GM23338 (cell line): Measurements from ENCODE around the gene RNF167. TPM values are rescaled to one million over a fixed set of nuclear protein-coding genes. Genes with fewer than 3 reads are reported as not detected.

Source experiments
- CTCF ChIP-seq, 2 experiments: fragments of 200-600 bp in 1 of 2; sonication (generic) in 1 of 2; conservative IDR thresholded peaks; 2 replicates each; pipeline versions ENCODE4 v1.5.1 to v1.6.1; 2016 to 2017; ENCODE audit warnings: antibody characterized with exemption in 2 of 2, low read depth in 2 of 2, mild to moderate bottlenecking in 2 of 2, moderate library complexity in 1 of 2
- ETS1 ChIP-seq: IDR thresholded peaks from 2 replicates; pipeline ENCODE4 v1.6.1; 2016; ENCODE audit warnings: antibody characterized with exemption
- EZH2phosphoT487 ChIP-seq: fragments of 200-600 bp; sonication (generic); IDR thresholded peaks from one replicate; pipeline ENCODE4 v1.8.1; 2018; ENCODE audit warnings: antibody characterized with exemption; ENCODE audit not compliant: unreplicated experiment
- POLR2AphosphoS5 ChIP-seq: IDR thresholded peaks from 2 replicates; pipeline ENCODE4 v1.6.1; 2016; ENCODE audit warnings: antibody characterized with exemption, low read depth
- REST ChIP-seq: IDR thresholded peaks from one replicate; pipeline ENCODE4 v1.6.1; 2018; ENCODE audit warnings: antibody characterized with exemption; ENCODE audit not compliant: unreplicated experiment
- STAT1 ChIP-seq: IDR thresholded peaks from one replicate; pipeline ENCODE4 v1.6.1; 2016; ENCODE audit warnings: antibody characterized with exemption; ENCODE audit not compliant: unreplicated experiment
- ZNF114 ChIP-seq: fragments of 250-450 bp; sonication (Bioruptor Pico); IDR thresholded peaks from 2 replicates; pipeline ENCODE4 v1.5.0; 2020; ENCODE audit warnings: mild to moderate bottlenecking, moderate library complexity
- polyA plus RNA-seq: library from polyadenylated mRNA; unstranded; fragments of >200 nt; fragmentation: Nextera tagmentation; extraction: Ambion mirVana; gene quantifications from 2 replicates; pipeline ENCODE4 v1.2.1, GENCODE V29; 2016
- total RNA-seq: library from RNA; depleted of rRNA; stranded (reverse); fragments of >200 nt; shearing (Covaris generic); gene quantifications from 2 replicates; pipeline ENCODE4 v1.2.3, GENCODE V29; 2014
- TF ChIP-seq, protein P1 (sequence below): fragments of 250-450 bp; sonication (Bioruptor Pico); IDR thresholded peaks from 2 replicates; pipeline ENCODE4 v1.5.0; 2020; ENCODE audit warnings: mild to moderate bottlenecking, moderate library complexity

RNF167 gene
- total and polyA plus RNA-seq, 2 experiments from 2014 or later: 61.2 to 84.4 TPM

DNA sequence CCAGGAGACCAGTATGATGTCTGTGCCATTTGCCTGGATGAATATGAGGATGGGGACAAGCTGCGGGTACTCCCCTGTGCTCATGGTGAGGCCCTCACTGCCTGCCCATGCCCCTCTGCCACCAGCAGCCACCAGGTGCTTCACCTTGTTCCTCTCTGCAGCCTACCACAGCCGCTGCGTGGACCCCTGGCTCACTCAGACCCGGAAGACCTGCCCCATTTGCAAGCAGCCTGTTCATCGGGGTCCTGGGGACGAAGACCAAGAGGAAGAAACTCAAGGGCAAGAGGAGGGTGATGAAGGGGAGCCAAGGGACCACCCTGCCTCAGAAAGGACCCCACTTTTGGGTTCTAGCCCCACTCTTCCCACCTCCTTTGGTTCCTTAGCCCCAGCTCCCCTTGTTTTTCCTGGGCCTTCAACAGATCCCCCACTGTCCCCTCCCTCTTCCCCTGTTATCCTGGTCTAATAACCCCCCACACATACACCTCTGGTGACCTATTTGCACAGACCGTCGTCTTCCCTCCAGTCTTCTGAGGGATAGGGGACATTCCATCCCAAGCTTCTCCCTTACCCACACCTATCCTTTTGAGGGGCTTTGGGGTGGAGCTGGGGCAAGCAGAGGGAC lies 4.6 kb downstream of the RNF167 start (continued):
- TF ChIP-seq, protein P1, sequence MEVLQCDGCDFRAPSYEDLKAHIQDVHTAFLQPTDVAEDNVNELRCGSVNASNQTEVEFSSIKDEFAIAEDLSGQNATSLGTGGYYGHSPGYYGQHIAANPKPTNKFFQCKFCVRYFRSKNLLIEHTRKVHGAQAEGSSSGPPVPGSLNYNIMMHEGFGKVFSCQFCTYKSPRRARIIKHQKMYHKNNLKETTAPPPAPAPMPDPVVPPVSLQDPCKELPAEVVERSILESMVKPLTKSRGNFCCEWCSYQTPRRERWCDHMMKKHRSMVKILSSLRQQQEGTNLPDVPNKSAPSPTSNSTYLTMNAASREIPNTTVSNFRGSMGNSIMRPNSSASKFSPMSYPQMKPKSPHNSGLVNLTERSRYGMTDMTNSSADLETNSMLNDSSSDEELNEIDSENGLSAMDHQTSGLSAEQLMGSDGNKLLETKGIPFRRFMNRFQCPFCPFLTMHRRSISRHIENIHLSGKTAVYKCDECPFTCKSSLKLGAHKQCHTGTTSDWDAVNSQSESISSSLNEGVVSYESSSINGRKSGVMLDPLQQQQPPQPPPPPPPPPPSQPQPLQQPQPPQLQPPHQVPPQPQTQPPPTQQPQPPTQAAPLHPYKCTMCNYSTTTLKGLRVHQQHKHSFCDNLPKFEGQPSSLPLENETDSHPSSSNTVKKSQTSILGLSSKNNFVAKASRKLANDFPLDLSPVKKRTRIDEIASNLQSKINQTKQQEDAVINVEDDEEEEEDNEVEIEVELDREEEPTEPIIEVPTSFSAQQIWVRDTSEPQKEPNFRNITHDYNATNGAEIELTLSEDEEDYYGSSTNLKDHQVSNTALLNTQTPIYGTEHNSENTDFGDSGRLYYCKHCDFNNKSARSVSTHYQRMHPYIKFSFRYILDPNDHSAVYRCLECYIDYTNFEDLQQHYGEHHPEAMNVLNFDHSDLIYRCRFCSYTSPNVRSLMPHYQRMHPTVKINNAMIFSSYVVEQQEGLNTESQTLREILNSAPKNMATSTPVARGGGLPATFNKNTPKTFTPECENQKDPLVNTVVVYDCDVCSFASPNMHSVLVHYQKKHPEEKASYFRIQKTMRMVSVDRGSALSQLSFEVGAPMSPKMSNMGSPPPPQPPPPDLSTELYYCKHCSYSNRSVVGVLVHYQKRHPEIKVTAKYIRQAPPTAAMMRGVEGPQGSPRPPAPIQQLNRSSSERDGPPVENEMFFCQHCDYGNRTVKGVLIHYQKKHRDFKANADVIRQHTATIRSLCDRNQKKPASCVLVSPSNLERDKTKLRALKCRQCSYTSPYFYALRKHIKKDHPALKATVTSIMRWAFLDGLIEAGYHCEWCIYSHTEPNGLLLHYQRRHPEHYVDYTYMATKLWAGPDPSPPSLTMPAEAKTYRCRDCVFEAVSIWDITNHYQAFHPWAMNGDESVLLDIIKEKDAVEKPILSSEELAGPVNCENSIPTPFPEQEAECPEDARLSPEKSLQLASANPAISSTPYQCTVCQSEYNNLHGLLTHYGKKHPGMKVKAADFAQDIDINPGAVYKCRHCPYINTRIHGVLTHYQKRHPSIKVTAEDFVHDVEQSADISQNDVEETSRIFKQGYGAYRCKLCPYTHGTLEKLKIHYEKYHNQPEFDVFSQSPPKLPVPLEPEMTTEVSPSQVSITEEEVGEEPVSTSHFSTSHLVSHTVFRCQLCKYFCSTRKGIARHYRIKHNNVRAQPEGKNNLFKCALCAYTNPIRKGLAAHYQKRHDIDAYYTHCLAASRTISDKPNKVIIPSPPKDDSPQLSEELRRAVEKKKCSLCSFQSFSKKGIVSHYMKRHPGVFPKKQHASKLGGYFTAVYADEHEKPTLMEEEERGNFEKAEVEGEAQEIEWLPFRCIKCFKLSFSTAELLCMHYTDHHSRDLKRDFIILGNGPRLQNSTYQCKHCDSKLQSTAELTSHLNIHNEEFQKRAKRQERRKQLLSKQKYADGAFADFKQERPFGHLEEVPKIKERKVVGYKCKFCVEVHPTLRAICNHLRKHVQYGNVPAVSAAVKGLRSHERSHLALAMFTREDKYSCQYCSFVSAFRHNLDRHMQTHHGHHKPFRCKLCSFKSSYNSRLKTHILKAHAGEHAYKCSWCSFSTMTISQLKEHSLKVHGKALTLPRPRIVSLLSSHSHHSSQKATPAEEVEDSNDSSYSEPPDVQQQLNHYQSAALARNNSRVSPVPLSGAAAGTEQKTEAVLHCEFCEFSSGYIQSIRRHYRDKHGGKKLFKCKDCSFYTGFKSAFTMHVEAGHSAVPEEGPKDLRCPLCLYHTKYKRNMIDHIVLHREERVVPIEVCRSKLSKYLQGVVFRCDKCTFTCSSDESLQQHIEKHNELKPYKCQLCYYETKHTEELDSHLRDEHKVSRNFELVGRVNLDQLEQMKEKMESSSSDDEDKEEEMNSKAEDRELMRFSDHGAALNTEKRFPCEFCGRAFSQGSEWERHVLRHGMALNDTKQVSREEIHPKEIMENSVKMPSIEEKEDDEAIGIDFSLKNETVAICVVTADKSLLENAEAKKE (CRISPR knock-in tag): no peak
- TF ChIP-seq ZNF114 (CRISPR knock-in tag): no peak
- no peak for TF ChIP-seq ETS1
- TF ChIP-seq STAT1: no peak
- TF ChIP-seq CTCF (conservative IDR thresholded peaks at IDR 0.05; ENCODE audit: low read depth in 2 of 2): no peak
- TF ChIP-seq REST: no peak
- no peak for TF ChIP-seq EZH2phosphoT487
- TF ChIP-seq POLR2AphosphoS5: no peak; the same call in 1 of the 2 replicates
